ENCODE measurements around the gene DBI. TPM values are rescaled to one million over a fixed set of nuclear protein-coding genes. Genes with fewer than 3 reads are reported as not detected.

Gene DBI
- 368 and 402 TPM in 2 replicates for total RNA-seq

GRCh38 chr2:119366649-119367471, at the start of gene DBI, which contains the start of gene C2orf76:
Gene DBI, plus strand, starts transcription at chr2:119366977. Its CDS starts 75 bp downstream, at chr2:119367052.
Gene C2orf76, minus strand, starts transcription at chr2:119366834. Its CDS starts 26,875 bp downstream, at chr2:119339959.

Other genes starting within 250 kb of the DBI start
- not detected in 2 replicates for gene C1QL2, start 208.2 kb upstream of the DBI start, total RNA-seq
- 30.8 and 31.2 TPM in 2 replicates for gene STEAP3, start 143.1 kb upstream of the DBI start, total RNA-seq
- 10.9 and 11.4 TPM in 2 replicates for gene C2orf76, start 143 bp upstream of the DBI start, total RNA-seq
- 0.45 and 0.84 TPM in 2 replicates for gene TMEM37, start 64.9 kb downstream of the DBI start, total RNA-seq
- gene SCTR, start 157.5 kb downstream of the DBI start, total RNA-seq = not detected in 2 replicates
- not detected in 2 replicates for gene CFAP221, start 177.5 kb downstream of the DBI start, total RNA-seq

Measured in bronchus fibroblast of lung (primary cell).